HG03064 (cell line): ENCODE measurements around the gene CACNB4.
"Not testable (repeated sequence)": the region's sequence is repeated elsewhere in the genome, so short reads cannot be mapped to it uniquely, and the experiment has no call there.

Source experiments
- ATAC-seq: cut with Tn5 transposase; IDR thresholded peaks from one replicate; pipeline ENCODE4 v1.9.1; 2021; ENCODE audit warnings: low read depth; ENCODE audit not compliant: unreplicated experiment

CACNB4 gene

DNA sequence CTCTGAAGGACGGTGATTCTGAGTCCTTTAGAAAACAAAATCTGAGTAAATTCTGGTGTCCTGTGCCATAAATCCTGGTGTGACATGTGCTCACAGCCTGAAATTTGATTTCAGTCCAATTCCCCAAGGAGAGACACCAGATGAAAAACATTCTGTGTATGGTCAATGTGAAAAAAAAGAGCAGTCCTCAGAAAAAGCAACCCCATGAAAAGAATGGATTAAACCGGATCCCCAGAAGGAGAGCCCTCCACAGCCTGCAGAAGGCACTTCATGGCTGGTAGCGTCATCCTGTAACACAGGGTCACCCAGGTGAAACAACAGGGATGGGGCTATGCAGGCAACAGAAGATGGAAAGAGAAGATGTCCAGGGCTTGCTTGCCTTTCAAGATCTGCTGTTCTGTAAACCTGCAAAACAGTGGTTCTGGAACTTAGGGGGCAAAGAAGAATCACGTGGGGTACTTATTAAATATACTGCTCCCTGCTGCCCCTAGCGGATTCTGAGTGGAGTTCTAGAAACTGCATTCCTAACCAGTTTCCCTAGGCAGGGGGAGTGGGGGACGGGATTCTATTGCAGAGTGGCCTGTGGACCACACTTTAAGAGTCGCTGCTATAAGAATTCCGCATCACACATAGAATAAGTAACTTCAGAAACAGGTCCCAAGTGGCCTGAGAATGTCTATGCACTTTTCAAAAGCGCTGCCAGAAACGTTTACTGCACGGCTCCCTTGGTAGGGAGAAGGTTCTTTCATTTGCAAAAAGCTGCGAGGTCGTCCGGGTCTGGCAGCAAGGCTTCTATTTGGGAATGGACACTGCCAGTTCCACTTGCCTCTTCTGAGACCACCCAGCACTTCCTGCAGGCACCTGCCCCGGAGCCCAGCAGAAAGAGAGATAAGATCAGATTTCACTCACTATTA lies 151.7 kb downstream of the CACNB4 start:
- ATAC-seq: peak; percentile 63

DNA sequence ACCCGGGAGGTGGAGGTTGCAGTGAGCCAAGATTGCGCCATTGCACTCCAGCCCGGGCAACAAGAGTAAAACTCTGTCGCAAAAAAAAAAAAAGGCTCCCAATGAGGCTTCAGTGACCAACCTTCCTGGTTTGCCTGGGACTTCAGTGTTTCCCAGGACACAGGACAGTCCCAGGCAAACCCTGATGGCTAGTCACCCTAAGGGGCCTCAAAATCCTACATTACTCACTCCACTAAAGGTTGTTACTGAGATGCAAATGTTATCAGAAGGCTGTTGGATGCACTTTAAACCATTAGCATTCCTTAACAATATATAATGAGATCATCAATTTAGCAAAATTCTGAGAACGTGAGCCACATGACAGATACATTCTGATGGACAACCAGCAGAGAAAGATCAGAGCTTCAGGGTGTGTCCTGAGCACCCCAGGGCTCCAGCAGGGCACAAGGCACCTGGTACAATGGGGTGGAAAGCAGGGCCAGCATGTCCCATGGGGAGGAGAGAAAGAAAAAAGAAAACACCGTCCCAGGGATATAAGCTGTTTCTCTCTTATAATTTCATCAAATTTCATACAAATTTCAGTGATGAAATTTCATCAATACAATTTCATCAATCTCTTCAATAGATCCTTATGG lies 152.5 kb downstream of the CACNB4 start:
- ATAC-seq: no peak

DNA sequence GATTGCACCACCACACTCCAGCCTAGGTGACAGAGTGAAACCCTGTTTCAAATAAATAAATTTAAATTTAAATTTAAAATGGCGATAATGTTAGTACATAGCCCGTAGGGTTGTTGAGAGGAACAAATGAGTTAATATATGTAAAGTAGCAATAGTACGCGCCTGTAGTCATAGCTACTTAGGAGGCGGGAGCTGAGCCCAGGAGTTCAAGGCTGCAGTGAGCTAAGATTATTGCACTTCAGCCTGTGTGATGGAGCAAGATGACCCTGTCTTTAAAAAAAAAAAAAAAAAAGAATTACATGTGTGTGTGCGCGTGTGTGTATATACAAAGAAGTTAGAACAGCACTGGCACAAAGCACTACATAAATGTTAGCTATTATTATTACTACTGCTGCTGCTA lies 153.2 kb downstream of the CACNB4 start:
- no peak for ATAC-seq

DNA sequence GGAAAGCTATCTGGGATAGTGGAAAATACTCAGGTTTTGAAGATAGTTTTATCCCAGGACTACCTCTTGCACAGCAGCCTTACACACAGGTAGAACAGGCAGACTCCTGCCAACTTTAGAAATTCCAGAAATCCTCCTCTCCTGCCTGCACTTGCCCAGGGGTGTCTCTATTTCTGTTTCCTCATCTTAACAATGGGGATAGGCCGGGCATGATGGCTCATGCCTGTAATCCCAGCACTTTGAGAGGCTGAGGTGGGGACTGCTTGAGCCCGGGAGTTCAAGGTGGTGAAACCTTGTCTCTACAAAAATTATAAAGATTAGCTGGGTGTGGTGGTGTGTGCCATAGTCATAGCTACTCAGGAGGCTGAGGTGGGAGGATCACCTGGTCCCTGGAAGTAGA lies 153.7 kb downstream of the CACNB4 start:
- ATAC-seq: no peak

DNA sequence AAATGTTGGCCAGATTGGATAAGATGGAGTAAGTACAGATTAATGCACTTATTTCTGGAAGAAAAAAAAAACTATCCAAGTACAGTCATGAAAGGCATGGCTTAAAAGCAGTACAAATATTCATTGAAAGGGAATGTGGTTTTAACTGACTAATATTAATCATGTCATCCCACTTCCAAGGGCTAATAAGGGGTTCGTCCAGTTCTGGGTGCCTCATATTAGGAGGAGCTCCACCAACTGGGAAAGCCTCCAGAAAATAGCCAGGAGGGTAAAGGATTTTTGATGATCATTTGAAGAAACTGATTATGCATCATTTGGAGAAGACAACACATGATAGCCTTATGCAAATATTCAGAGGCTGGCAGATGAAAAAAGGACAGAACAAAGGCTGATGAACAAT lies 155.4 kb downstream of the CACNB4 start:
- ATAC-seq: no peak

DNA sequence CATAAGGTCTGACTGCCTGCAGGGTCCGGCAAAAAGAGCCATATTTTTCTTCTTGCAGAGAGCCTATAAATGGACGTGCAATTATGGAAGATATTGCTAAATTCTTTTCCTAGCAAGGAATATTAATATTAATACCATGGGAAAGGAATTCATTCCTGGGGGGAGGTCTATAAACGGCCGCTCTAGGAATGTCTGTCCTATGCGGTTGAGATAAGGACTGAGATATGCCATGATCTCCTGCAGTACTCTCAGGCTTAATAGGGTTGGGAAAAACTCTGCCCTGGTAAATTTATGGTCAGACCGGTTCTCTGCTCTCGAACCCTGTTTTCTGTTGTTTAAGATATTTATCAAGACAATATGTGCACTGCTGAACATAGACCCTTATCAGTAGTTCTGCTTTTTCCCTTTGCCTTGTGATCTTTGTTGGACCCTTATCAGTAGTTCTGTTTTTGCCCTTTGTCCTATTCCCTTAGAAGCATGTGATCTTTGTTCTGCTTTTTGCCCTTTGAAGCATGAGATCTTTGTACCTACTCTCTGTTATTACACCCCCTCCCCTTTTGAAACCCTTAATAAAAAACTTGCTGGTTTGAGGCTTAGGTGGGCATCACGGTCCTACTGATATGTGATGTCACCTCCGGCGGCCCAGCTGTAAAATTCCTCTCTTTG lies 156.2 kb downstream of the CACNB4 start:
- ATAC-seq: not testable (repeated sequence)

DNA sequence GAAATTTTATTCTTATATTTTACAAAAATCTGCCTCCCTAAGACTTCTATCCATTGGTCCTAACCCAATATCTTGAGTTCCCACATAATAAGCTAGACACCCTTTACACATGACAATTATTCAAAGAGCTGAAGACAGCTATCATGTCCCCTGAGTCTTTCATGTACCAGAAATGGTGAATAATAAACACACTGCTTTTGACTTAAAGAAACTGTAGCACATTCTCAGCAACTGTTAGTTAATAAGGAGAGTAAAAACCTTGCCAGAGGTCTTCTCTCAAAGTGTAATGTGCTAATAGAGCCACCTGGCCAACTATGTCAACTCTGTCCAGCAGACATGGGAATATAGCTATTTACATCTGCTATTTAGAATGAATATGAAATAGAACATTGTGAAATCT lies 160.9 kb downstream of the CACNB4 start:
- no peak for ATAC-seq

DNA sequence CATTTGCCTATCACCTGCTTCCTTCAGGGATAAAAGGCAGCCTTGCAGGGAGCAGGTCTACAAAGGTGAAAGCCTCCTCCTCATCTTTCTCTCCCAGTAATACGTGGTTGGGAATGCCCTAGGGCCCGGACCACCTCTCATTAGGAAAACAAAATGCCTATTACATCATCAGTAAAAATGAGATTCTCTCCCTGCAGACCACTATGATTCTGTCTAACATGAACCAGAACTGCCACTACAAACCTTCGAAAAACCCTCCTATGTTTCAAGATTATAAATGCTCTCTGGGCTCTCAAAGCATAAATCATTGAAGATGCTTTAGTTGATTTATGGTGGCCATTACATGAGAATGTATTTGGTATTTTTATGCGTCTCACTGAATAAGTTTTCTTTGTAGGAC lies 162.2 kb downstream of the CACNB4 start:
- ATAC-seq: no peak

DNA sequence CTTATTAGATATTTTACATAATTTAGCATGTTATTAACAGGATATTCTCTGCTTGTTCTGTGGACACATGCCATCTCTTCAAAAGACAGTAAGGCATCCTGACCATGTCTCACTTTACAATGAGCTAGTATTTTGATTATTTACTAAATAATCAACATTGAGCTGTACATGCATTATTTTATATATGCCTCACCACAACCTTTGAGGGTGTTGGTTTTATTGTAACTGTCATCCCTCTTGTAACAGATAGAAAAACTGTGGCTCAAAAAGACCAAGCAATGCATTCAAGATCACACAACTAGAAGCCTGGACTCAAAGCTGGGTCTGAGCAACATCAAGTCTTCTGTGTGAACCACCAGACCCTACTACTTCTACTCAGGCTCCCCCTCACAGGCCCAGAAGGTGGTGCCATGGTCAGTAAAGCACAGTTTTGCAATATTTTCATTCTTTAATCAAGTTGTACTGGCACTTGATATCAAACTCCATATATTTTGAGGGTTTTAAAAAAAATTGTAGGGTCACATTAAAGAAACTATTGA lies 165.5 kb downstream of the CACNB4 start:
- ATAC-seq: no peak

DNA sequence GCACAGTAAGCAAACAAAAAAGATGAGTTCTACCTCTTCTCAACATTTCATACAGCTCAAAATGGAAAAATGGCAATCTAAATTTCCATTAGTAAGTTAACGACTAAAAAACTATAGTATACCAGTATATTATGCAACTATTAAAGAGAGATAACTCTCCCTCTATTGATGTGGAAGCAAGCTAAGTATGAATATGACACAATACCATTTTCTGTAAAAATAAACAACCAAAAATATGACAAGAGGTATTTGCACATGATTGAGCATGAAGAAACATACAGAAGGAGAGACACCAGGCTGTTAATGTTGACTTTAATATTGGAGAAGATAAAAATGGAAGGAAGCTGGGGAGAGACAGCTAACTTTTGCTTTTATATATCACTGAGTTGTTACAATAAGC lies 167.1 kb downstream of the CACNB4 start:
- no peak for ATAC-seq

DNA sequence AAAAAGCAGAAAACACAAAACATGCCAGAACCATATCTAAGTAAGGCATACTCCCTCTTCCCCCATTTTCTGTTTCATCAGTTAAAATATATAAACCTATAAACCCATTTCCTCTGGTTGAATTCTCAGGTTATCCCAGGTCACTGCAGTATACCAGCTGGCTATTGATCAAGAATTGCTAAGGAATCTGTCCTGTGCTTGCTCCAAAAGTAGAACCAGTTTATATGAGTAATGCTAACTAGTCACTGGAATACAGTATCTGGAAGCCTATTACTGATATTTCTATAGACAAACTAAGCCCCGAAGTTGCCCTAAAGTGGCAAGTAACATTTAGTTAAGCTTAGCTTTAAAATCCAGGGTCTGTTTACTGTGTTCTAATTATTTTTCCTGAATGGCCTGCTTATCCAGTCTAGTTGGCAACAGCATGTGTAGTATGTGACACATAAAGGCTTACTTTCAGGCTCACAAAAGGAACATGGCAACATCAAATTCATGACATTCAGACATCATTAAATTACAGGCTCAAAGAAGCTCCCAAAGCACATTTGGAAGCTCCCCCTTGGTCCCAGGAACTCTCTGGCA lies 167.7 kb downstream of the CACNB4 start:
- no peak for ATAC-seq

DNA sequence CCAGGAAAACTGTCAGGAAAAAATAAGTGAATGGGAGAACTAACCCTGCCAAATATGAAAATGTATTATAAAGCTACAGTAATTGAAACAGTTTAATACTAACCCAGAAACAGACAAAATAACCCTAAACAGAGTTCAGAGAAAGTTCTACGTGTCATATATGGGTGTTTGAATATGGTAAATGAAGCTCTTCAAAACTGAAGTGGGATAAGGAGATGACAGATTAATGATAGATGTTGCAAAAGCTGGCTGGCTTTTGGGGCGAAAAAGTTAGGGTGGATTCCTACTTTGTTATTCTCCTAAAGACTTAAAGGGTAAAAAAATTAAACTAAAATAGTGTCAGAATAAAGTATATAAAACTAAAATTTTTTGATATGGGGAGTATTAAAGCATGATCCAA lies 168.8 kb downstream of the CACNB4 start:
- no peak for ATAC-seq

DNA sequence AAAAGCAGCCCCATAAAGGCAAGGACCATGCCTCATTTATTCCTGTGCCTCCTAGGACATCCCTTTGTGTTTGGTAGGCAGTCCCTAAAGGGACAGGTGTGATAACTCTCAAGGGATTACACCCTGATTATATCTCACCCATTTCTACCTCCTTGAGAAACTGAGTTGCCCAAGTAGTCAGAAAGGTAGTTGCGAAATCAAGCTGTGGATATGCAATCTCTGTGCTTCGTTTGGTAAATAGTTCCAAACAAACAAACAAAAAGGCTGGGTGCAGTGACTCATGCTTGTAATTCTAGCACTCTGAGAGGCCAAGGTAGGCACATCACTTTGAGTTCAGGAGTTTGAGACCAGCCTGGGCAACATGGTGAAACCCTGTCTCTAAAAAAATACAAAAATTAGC lies 170.5 kb downstream of the CACNB4 start:
- ATAC-seq: no peak

DNA sequence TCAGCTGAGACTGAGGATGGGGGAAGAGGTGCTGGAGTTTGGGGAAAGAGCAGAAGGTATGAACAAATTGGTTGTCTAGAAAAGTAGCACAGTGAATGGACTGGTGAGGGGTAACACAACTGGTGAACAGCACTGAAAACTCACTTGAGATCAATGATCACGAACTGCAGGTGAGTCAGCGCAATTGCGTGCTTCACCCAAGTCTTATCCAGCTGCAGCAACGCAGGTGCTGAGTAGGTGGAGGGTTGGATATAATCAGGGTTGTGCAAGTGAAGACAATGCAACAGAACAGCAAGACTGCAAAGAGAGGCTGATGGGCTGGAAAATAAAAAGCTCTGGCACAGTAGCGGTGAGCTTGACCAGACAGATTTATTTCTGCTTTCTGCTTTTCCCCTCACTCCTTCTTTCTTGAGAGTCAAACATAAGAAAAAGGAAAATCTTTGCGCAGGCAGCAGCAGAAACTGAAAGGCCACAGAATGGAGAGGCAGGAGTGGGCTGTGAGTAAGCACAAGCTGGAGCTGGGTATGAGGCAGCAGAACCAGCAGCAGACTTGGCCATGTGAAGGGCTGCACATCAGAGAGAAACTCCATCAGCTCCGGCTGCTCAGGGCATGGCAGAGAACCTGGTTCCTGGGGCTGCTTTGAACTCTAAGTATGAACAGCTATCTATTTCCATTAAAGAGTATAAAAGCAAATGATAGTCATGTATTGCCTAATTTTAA lies 171.2 kb downstream of the CACNB4 start:
- no peak for ATAC-seq

DNA sequence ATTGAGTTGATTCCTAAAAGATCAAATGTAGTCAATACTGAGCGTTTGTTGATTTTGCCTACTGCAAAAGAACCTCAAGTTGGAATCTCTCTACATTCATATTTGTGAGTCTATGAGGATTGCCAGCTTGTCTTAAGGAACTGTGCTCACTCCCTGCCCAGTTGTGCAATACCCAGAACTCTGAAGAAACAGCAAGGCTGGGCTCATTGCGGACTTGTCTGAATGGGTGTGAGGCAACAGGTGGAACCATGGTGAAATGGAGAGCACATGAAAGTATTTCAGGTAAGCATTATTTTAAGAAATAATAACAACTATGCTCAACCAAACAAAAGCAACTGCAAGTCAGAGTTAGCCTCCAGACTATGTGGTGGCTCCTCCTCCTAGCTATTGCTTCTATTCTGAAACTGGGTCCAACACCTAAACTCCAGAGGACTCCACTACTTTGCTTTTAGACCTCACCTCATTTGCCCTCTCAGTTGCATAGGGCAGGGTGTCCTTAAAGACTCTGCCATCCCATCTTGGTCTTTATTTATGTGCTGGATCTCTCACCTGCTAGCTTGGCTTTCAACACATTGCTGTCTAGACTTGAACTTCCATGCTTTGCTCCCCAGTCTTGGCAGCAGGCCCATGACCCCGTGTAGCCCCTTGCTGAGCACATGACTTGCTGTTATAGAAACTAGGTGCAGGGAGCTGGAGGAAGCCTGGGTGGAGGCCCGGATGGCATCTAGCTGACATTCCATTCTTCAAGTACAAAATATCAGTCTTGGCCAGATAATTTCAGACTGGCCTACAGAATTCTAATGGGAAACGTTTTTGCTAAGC lies 175.8 kb downstream of the CACNB4 start:
- no peak for ATAC-seq

DNA sequence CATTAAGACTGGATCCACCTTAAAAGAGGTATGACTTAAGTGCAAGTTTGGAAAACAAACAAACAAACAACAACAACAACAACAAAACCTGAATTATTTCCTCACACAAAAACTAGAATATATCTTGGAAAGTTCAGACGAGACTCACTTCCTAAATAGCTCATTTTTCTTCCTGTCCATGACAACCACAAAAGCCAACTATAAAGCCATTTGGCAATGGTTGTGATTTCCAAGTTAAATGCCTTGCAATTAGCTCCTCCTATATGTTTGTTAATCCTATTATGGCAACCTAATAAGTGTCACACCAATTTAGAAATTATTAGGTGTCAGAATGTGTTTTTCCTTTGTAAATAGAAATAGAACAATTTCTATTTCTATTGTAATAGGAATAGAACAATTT lies 179.1 kb downstream of the CACNB4 start:
- no peak for ATAC-seq

DNA sequence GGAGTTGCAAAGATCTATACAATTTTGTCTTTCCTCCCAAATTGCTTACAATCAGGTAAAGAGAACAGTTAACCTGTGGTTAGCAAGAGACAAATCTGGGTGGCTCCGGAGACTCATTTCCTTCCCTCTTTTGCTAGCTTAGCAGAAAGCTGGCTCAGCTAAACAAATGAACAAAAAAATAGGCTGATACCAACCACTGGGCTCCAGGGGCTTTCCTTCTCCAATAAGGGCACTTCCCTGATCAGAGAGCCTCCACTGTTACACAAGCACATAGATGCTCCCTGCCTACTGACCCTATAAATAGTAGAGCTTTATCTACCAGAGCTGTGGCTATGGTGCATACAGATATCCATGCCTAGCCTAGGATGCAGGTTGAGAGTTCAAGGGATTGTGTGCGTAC lies 180.5 kb downstream of the CACNB4 start:
- no peak for ATAC-seq

DNA sequence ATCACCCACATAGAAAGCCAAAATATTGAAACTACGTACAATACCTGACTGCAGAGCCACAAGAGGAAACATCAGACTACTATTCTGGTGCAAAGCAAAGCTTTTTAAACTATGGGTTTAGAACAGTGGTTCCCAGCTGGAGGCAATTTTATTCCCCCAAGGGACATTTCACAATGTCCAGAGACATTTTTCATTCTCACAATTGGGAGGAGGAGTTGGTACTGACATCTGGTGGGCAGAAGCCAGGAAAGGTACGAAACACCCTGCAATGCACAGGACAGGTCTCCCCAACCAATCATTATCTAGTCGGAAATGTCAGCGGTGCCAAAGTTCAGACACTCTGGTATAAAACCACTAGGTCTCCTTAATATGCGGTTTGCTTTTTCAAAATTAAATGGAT lies 182.2 kb downstream of the CACNB4 start:
- no peak for ATAC-seq

DNA sequence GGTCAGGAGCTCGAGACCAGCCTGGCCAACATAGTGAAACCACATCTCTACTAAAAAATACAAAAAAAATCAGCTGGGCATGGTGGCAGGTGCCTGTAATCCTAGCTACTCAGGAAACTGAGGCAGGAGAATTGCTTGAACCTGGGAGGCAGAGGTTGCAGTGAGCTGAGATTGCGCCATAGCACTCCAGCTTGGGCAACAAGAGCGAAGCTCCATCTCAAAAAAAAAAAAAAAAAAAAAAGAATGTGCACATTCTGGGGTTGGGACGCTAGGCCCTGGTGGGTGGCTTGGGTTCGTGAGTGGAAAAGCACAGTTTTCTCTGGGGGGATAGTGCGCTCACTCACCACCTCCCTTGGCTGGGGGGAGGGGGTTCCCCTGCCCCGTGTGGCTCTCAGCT lies 183.2 kb downstream of the CACNB4 start:
- ATAC-seq: not testable (repeated sequence)
